ENCODE measurements around the gene LDHD. TPM values are rescaled to one million over a fixed set of nuclear protein-coding genes. Genes with fewer than 3 reads are reported as not detected.

Gene LDHD
- total and polyA plus RNA-seq, 9 of the 15 experiments (the other 6 are each of a cell fraction or from before 2014, with no cell fraction given): 0.19 to 0.86 (median 0.54) TPM; not detected in 3

DNA sequence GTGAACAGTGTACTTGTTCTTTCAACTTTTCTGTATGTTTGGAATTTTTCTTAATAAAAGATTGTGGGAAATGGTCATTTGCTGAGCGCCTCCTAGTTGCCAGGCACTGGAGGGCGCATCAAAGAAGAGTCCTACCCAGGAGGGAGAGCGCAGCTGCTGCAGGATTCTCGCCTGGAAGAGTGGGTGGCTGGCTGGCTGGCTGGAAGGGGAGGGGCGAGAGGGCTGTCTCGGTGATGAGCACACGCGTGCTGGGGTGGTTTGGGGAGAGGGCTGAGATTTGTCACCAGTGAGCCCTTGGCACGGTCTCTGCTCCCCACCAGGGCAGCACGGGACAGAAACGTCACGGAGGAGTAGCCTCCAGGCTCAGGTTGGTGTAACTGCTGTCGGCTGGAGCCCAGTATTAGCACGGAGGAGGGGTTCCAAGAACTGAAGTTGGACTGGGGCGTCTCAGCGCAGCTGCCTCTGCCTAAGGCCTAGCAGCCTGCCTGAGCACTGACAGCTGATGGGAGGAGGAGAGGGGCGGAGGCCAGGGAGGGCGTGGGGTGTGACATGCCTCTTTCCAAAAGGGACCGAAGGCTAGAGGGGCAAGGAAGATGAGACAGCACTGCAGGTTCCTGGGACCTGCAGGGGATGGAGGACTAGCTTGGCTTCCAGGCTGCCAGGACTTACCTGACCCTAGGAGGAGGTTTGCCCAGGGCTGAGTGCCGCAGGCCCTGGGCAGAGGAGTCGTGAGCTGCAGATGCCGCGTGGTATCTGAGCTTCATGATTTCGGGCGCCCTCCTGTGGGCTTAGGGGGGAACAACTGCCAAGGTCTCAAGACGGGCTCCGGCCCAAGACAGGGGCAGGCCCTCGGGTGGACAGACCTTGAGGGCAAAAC lies 5.7 kb downstream of the LDHD start (continued):
- TF ChIP-seq ARID4B (CRISPR knock-in tag; IDR thresholded peaks at IDR 0.05) (peak; percentile 85), MXI1 (IDR thresholded peaks at IDR 0.05; ENCODE audit: low read depth, low read length) (peak; percentile 86; the same call in 1 of the 2 replicates), DEAF1 (CRISPR knock-in tag; IDR thresholded peaks at IDR 0.05) (peak; percentile 83), FOXK2 (conservative IDR thresholded peaks at IDR 0.05 in 1 of 2, IDR thresholded peaks at IDR 0.05 in 1 of 2; ENCODE audit: low read depth in 2 of 2) (peak in 1 of 2 experiments; percentile 75; a peak in 2 of 4 replicates), TOE1 (IDR thresholded peaks at IDR 0.05; ENCODE audit: borderline replicate concordance) (peak; percentile 66; the same call in 1 of the 2 replicates), TOE1 (CRISPR knock-in tag; IDR thresholded peaks at IDR 0.05; ENCODE audit: borderline replicate concordance, low read depth) (no peak), NBN (IDR thresholded peaks at IDR 0.05; ENCODE audit: low read depth) (peak; percentile 52; the same call in 1 of the 2 replicates), ZKSCAN1 (IDR thresholded peaks at IDR 0.05; ENCODE audit: low read depth, low read length) (no peak; the same call in 1 of the 2 replicates), ETV5 (CRISPR knock-in tag; IDR thresholded peaks at IDR 0.05; ENCODE audit: low read depth) (peak; percentile 26; the same call in 1 of the 2 replicates), CBX3 (IDR thresholded peaks at IDR 0.05; ENCODE audit: borderline replicate concordance in 1 of 2, low read length in 2 of 2) (peak in 1 of 2 experiments; percentile 36; a peak in 1 of 3 replicates)
- TF ChIP-seq, protein P1, sequence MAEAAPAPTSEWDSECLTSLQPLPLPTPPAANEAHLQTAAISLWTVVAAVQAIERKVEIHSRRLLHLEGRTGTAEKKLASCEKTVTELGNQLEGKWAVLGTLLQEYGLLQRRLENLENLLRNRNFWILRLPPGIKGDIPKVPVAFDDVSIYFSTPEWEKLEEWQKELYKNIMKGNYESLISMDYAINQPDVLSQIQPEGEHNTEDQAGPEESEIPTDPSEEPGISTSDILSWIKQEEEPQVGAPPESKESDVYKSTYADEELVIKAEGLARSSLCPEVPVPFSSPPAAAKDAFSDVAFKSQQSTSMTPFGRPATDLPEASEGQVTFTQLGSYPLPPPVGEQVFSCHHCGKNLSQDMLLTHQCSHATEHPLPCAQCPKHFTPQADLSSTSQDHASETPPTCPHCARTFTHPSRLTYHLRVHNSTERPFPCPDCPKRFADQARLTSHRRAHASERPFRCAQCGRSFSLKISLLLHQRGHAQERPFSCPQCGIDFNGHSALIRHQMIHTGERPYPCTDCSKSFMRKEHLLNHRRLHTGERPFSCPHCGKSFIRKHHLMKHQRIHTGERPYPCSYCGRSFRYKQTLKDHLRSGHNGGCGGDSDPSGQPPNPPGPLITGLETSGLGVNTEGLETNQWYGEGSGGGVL (CRISPR knock-in tag; IDR thresholded peaks at IDR 0.05): no peak
- TF ChIP-seq, protein P2, sequence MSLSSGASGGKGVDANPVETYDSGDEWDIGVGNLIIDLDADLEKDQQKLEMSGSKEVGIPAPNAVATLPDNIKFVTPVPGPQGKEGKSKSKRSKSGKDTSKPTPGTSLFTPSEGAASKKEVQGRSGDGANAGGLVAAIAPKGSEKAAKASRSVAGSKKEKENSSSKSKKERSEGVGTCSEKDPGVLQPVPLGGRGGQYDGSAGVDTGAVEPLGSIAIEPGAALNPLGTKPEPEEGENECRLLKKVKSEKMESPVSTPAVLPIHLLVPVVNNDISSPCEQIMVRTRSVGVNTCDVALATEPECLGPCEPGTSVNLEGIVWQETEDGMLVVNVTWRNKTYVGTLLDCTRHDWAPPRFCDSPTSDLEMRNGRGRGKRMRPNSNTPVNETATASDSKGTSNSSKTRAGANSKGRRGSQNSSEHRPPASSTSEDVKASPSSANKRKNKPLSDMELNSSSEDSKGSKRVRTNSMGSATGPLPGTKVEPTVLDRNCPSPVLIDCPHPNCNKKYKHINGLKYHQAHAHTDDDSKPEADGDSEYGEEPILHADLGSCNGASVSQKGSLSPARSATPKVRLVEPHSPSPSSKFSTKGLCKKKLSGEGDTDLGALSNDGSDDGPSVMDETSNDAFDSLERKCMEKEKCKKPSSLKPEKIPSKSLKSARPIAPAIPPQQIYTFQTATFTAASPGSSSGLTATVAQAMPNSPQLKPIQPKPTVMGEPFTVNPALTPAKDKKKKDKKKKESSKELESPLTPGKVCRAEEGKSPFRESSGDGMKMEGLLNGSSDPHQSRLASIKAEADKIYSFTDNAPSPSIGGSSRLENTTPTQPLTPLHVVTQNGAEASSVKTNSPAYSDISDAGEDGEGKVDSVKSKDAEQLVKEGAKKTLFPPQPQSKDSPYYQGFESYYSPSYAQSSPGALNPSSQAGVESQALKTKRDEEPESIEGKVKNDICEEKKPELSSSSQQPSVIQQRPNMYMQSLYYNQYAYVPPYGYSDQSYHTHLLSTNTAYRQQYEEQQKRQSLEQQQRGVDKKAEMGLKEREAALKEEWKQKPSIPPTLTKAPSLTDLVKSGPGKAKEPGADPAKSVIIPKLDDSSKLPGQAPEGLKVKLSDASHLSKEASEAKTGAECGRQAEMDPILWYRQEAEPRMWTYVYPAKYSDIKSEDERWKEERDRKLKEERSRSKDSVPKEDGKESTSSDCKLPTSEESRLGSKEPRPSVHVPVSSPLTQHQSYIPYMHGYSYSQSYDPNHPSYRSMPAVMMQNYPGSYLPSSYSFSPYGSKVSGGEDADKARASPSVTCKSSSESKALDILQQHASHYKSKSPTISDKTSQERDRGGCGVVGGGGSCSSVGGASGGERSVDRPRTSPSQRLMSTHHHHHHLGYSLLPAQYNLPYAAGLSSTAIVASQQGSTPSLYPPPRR (CRISPR knock-in tag; IDR thresholded peaks at IDR 0.05; ENCODE audit: borderline replicate concordance): no peak; the same call in 1 of the 2 replicates
